ENCODE measurements around the gene USF1.
"Not testable (repeated sequence)": the region's sequence is repeated elsewhere in the genome, so short reads cannot be mapped to it uniquely, and the experiment has no call there.

Gene USF1

DNA sequence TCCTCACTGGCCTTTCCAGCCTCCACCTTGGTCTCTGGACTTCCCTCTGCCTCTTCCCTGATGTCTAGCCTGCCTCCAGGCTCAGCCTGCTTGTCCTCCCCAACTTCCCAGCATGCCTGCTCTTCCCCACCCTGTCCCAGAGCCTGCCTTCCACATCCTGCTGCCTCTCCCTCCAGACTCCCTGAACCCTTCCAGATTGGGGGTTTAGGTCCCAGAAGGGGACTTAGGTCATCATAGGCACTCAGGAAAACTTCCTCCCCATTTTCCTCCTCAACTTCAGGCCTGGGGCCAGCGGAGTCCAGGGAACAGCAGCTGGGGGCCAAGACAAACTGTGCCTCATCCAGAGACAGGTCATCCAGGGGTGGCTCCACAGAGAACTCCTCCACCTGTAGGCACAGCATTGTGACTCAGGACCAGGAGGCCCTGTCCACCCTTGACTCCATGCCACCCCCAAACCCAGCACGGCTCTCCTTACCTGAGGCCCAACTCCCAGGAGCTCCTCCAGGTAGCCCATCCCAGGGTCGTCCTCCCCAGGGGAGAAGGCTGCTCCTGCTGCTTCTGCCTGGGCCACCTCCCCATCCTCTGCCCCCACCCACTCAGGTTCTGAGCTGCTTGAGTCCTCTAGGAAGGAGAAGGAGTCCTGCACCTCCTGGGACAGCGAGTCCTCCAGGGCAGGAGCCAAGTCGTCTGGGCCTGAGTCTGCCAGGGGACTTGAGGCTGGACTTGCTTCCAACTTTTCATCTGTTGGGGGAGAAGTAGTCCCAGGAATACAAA is 3.4 kb upstream of the USF1 start:
- DNase-seq (ENCODE audit: low read depth), result no peak

DNA sequence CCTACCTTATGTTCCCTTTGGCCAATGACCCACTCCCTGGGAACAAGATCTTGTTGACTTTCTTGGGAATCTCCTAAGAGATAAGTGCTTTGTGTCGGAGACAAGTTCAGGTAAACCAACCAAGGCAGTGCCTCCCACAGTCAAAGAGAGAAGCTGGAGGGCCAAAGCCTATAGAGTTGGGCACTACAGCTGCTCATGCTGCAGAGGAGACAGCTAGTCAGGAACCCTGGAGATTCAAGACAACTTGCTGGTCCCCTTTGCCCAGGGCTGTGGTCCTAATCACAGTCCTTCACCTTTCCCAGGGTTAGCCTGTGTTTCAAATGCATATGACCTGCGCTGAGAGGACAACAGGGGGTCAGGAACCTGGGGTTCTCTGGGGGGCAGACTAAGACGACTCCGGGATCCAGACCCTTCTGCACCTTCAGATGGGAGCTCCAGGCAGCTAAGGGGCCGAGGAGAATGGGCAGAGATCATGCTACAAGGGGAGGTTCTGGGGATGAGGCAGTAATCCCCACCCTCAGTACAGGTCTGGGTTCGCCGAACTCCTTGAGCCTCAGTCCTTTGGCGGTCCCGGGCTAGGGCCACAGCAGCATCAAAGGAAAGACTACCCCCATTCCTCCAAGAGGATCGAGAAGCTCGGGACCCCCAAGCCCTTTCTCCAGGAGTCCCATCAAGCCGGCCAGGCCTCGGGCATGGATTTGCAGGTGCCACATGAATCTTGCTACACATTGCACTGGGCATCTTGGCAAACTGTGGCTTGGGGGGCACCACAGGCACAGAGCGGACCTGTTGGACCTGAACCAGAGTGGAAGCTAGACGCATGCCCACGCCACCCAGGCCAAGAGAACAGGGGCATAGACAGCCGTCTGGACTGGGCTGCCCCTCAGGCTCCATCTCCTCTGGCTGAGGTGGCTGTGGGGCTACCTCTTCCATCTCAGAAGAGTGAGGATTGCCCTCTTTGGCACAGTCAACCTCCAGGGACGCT is 2.0 kb upstream of the USF1 start:
- no peak for DNase-seq (ENCODE audit: low read depth)

DNA sequence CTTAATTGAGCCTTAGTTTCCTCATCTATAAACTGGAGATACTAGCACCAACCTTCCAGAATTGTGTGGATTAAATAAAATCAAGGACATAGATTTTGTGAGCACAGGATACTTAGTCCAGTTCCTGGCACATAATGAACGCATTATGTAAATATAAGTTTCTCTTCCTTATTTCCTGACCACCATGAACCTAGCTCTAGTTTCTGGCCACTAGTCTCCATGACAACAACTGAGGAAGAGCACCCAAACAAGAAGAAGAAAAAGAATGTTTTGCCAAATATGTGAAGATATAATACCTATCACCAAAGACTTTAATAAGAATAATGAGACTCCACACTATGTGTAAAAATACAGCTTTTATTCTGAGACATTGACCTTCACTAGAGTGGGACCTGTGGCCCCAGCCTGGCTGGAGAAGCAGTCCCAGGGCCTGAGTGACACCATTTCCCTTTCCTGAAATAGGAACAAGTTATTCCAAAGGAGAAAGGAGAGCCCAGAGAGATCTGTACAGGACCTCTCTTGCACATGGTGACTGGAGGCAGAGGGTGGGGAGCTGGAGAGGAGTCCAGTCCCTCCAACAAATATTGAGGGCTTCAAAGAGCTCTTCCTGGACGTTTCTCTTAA is 940 bp upstream of the USF1 start:
- DNase-seq (ENCODE audit: low read depth), result no peak

- DNase-seq (ENCODE audit: low read depth), result peak; percentile 38
Observed at GRCh38 chr1:161044908-161045735, 655 bp downstream of the USF1 start.

- DNase-seq (ENCODE audit: low read depth), result no peak
Observed at GRCh38 chr1:161044535-161044907, 1.3 kb downstream of the USF1 start.

GRCh38 chr1:161039546-161039945 is 6.2 kb downstream of the USF1 start:
- no peak for DNase-seq (ENCODE audit: low read depth)

DNA sequence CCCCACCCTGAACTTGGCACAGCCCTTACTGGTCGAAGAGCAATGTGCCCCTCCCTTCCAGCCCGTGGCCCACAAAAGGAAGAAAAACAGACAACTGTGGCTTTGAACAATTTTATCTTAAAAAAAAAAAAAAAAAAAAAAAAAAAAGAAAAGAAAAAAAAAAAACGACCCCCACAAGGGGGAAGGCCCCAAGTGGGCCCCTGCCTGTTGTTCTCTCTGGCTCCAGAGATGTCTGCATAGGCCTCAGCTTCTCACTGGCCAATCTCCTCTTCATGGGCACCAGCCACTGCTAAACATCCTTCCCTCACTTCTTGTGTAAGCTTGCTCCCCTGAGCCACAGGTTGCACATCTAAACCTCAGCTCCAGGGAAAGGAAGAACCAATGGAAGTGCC is 6.6 kb downstream of the USF1 start:
- DNase-seq (ENCODE audit: low read depth), result no peak

DNA sequence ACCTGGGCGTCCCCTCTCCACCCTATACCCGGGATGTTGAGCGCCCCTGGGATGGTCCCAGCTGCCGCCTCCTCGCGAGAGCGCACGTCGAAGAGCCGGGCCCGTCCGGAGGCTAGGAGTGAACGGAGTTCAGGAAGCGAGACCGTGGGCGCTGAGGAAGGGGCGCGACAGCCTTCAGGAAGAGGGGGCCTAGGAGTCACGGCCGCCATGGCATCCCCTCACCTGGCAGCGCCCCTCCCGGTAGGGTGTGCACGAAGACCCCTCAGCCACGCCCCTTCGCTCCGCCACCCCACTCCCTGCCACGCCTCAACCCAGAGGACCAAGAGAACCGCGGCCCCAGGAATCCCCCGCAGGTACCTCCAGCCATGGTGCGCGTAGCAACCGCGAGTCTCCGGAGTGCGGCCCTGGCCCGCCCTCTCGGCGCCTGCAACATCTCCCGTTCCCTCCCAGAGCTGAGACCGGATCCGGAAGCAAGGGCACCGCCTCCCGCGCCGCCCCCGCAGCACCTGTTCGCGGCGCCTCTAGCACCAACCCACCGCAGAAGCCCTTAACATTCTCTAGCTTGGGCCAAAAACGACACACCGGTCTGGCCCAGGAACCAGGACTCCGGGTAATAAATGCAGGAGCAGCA is 7.1 kb downstream of the USF1 start, which contains the start of gene TSTD1:
Gene TSTD1 (minus strand): TSS at position 442 of the 631 bp plus-strand sequence. CDS start 75 bp downstream, at position 367.
- peak; percentile 81 for DNase-seq (ENCODE audit: low read depth)

DNA sequence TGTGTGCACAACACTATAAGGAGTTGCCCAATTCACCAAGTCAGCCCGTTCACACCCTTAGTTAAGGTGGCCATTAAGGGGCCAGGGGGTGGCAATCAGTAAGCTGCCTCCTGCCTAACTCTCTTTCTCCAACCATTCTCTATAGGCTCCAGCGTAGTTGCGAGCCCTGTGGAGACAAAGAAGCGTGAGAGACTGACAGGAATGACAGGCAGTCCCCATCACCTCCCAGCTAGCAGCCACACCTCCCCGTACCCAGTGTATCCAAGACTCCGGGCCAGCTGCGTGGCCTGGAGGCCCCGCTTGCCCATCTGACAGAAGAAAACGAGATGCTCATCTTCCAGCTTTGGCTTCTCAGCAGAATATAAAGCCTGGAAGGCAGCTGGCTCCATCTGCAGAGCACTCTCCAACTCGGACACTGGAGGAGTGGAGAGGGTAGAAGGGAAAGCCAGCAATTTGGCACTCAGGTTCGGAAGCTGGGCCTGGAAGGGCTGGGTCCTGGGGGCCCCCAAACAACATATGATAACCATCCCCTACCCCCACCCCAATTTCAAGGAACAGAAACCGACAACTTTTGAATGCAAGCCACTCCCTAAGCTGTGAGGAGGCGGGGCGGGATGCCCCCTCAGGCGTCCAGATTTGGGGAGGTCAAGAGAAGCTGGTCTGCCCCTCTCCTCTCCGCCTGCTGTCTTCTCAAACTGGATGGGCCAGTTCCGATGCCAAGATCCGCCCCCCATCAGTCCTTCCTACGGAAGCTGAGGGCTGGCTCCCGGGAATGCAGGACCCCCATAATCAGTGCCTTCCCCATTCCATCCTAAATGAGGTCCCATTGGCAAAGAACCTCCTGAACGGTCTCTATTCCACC is 7.9 kb downstream of the USF1 start:
- no peak for DNase-seq (ENCODE audit: low read depth)

DNA sequence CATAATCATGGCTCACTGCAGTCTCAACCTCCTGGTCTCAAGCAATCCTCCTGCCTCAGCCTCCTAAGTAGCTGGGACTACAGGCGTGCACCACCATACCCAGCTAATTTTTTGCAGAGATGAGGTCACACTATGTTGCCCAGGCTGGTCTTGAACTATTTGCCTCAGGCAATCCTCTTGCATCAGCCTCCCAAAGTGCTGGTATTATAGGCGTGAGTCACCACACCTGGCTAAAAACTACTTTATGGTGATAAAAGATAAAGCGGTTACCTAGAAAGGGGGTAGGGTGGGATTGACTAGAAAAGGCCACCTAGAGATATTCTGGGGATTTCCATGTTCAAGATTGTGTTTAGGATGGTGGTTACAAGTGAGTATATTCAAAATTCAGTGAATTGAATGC is 12.0 kb downstream of the USF1 start:
- DNase-seq (ENCODE audit: low read depth), result no peak

GRCh38 chr1:161032409-161032808 is 13.4 kb downstream of the USF1 start:
- no peak for DNase-seq (ENCODE audit: low read depth)

DNA sequence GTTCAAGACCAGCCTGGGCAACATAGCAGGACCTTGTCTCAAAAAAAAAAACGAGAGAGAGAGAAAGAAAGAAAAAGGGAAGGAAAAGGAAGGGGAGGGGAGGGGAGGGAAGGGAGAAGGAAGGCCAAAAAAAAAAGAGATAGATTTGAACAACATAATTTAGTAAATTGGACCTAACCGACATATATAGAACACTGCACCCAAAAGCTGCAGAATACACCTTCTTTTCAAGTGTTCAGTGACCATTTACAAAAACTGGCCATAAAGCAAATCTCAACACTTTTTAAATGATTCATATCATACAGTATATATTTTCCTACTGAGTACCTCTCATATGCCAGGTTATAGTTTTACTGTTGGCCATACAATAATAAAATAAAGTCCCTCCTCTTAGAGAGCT is 13.9 kb downstream of the USF1 start:
- no peak for DNase-seq (ENCODE audit: low read depth)

GRCh38 chr1:161029466-161029865 is 16.3 kb downstream of the USF1 start:
- not testable (repeated sequence) for DNase-seq (ENCODE audit: low read depth)

GRCh38 chr1:161026954-161027353 is 18.8 kb downstream of the USF1 start:
- DNase-seq (ENCODE audit: low read depth), result not testable (repeated sequence)

DNA sequence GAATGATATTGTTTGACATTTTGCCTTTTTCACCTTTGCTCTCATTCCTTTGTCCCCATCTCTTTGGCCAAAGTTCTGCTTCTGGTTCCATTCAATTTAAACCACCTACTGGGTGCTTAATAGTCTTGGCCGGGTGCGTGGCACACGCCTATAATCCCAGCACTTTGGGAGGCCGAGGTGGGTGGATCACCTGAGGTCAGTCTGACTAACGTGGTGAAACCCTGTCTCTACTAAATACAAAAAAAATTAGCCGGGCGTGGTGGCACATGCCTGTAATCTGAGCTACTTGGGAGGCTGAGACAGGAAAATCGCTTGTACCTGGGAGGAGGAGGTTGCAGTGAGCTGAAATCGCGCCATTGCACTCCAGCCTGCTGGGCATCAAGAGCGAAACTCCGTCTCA is 23.3 kb downstream of the USF1 start:
- not testable (repeated sequence) for DNase-seq (ENCODE audit: low read depth)

GRCh38 chr1:161021970-161022353 is 23.8 kb downstream of the USF1 start:
- no peak for DNase-seq (ENCODE audit: low read depth)

- peak; percentile 81 for DNase-seq (ENCODE audit: low read depth)
Observed at GRCh38 chr1:161021165-161021969, 24.4 kb downstream of the USF1 start.

GRCh38 chr1:161020509-161021164 is 25.1 kb downstream of the USF1 start, which contains the start of gene F11R:
TSS of gene F11R (minus strand) at chr1:161021152. CDS start at chr1:161021073, 79 bp downstream.
- peak; percentile 17 for DNase-seq (ENCODE audit: low read depth)

Measured in activated T-helper 1 cell treated with Interleukin-2 at 50 U/mL for 16 hours (primary cell).